A549 treated with RU486 at 1 μM for 4 hours (cell line): ENCODE results near the gene NDUFB6. TPM values are rescaled to one million over a fixed set of nuclear protein-coding genes. Genes with fewer than 3 reads are reported as not detected.

Experiments
- total RNA-seq: library from RNA; stranded (reverse); fragments of 200-300 nt; extraction: Qiagen RNA extraction; gene quantifications from 5 replicates; pipeline ENCODE4 v1.2.3, GENCODE V29; 2022; ENCODE audit warnings: low read depth

NDUFB6 gene
- 107 to 122 TPM (median 110 TPM) in 5 replicates for total RNA-seq

DNA sequence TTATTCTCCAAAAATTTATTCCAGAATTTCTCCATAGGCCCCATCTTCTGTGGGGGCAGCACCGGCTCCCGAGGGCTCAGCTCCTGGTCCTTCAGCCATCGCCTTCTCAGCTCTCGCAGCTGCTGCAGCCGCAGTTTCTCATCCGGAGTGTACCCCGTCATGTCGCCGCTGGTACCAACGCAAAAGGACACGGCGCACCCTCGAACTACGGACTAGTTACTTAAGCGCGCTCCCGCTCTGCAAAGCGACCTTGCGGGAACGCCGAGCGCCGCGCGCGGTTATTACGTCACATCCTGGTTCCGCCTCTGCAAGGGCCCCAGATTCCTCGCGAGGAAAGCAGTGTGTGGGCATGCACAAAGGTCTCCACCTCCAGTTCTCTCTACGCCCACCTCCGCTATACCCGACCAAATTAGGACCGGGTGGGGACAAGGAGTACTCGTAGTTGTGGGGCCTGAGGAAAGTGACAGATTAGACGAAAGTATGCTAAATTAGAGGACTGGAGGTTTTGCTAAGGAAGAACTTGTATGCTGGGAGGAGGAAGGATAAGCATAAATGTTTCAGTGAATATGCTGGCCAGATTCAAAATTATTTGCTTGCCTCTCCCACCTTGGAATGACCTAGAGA lies at the start of gene NDUFB6:
NDUFB6 (minus strand) TSS at position 260 of the 624 bp plus-strand sequence; CDS start at position 161, 99 bp downstream.

DNA sequence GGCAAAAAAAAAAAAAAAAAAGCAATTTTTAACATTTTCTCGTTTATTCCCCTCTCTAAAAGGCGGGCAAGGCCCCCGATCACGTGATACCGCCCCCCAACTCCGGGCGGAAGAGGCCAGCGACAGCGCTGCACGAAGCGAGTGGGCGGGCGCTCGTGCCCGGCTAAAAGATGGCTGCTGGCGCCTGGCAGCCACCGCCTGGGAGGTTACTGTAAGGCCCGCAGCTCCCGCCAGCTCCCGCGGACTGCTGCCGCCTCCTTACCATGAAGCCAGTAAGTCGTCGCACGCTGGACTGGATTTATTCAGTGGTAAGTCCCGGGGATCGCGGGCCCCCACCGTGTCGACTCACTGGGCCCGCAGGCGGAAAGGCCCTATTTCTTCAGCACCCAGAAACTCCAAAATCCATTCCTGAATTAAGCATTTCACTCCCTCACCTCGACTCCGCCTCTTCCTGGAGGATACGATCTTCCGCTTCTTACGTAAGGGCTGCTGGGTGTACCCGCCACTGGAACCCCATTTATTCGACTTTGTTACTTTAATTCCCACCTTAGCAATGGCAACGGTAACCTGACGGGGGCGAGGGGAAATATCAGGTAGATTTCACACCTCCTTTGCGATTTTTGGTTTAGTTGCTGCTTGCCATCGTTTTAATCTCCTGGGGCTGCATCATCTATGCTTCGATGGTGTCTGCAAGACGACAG lies 20.6 kb downstream of the NDUFB6 start, which contains the start of the genes SMIM27 and TOPORS:
SMIM27 (plus strand) TSS at position 156 of the 701 bp plus-strand sequence; CDS start at position 264, 108 bp downstream.
TOPORS (minus strand) TSS at position 415 of the 701 bp plus-strand sequence; CDS start at position 265, 150 bp downstream.

DNA sequence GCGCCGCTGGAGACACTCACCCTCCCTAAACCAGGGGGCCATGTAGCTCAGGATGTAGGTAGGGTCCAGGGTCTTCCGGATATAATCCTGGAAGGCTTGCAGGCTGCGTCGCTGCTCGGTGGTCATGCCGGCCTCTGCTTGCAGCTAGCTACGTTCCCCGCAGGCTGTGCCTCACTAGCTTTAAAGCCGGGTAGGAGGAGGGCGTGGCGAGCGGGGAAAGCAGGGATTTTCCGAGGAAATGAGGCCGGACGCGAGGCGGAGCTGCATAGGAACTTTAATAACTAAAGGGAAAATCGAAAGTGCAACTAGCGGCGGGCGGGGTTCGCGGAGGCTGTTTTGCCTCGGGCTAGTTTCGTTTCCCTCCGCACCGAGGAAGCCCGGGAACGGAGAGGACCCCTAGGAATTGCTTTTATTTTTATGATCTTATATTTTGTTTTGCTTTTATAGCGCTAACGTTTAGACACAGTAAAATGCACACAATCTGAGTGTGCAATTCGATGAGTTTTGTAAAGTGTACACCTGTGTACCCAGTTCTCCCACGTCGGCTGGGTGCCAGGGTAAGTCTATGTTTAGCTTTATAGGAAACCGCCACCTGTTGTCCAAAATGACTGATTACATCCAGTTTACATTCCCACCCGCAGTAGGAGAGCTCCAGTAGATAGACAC lies 46.8 kb downstream of the NDUFB6 start, which contains the start of gene RIGI:
RIGI (minus strand) TSS at position 156 of the 666 bp plus-strand sequence; CDS start at position 126, 30 bp downstream.

Other genes with a start within 250 kb of the NDUFB6 start
- gene ACO1, start 188.5 kb downstream of the NDUFB6 start, total RNA-seq = 27.6 to 31.2 TPM (median 29.8 TPM) in 5 replicates
- 2.9 to 5.1 TPM (median 3.7 TPM) in 5 replicates for gene RIGI, start 47.0 kb downstream of the NDUFB6 start, total RNA-seq
- gene SMIM27, start 20.8 kb downstream of the NDUFB6 start, total RNA-seq = 11.5 to 15.6 TPM (median 14.5 TPM) in 5 replicates
- gene TOPORS, start 20.6 kb downstream of the NDUFB6 start, total RNA-seq = 9.3 to 16.8 TPM (median 13.2 TPM) in 5 replicates
- 0.02 TPM in 1 of 5 replicates, not detected in the others for gene TAF1L, start 62.5 kb upstream of the NDUFB6 start, total RNA-seq
- not detected in 5 replicates for gene TMEM215, start 210.4 kb upstream of the NDUFB6 start, total RNA-seq